HepG2 (cell line): ENCODE measurements around the gene PREP. TPM values are rescaled to one million over a fixed set of nuclear protein-coding genes. Genes with fewer than 3 reads are reported as not detected.

Source experiments
- ATAC-seq: fragments of 200-7000 bp; cut with Tn5 transposase; 3 replicates; pipeline ENCODE4 v1.9.1; 2020; ENCODE audit warnings: mild to moderate bottlenecking, moderate library complexity
- BruUV-seq: library from RNA; stranded (reverse); fragments of 400-500 nt; replicated peaks from 2 replicates; lab custom pipeline; 2021; lab: Mats Ljungman, UMichigan
- CTCF ChIA-PET: fragments of 300-600 bp; formaldehyde crosslinking; extraction: SDS; loops from one replicate; lab custom pipeline; 2021; ENCODE audit warnings: low total read pairs, inconsistent platforms, low intra/inter-chr PET ratio; lab: Yijun Ruan, JAX
- POLR2A ChIA-PET: fragments of 350-600 bp; sonication (Branson Sonifier 250); formaldehyde crosslinking; loops from one replicate; lab custom pipeline; 2020; ENCODE audit warnings: antibody characterized with exemption, inconsistent platforms; lab: Yijun Ruan, JAX
- DNase-seq: peaks from one replicate; pipeline ENCODE4 v3.0.0-alpha.2; 2015; ENCODE audit warnings: low spot score
- FAIRE-seq: peaks from 3 replicates; lab custom pipeline; 2011; peaks lifted over from hg19 to GRCh38; lab: Jason Lieb, UNC
- H2AFZ ChIP-seq: one replicate; pipeline ENCODE4 v1.6.1; 2011; ENCODE audit warnings: low read length, inconsistent platforms
- H3K27ac ChIP-seq: fragments of 300-600 bp; 3 replicates; pipeline ENCODE4 v1.8.0; 2011; ENCODE audit warnings: mixed run types, mild to moderate bottlenecking, mixed read lengths, low read length, inconsistent platforms; ENCODE audit not compliant: insufficient read depth; ENCODE audit errors: extremely low read length
- H3K27me3 ChIP-seq, 2 experiments: fragments of 200-600 bp in 1 of 2; 2 replicates in 1 of 2; 3 replicates in 1 of 2; pipeline versions ENCODE4 v1.6.0 to v1.8.0; 2011; ENCODE audit warnings: low read length in 2 of 2, mild to moderate bottlenecking in 2 of 2, moderate library complexity in 2 of 2, inconsistent platforms in 1 of 2; ENCODE audit not compliant: insufficient read depth in 2 of 2, control insufficient read depth in 1 of 2
- H3K36me3 ChIP-seq, 2 experiments: fragments of 200-600 bp in 1 of 2; replicated peaks in 1 of 2; 2 replicates in 1 of 2; 3 replicates in 1 of 2; pipeline versions ENCODE4 v1.5.1 to v1.8.0; 2011; ENCODE audit warnings: low read length in 2 of 2, inconsistent platforms in 1 of 2; ENCODE audit not compliant: insufficient read depth in 2 of 2, control insufficient read depth in 1 of 2
- H3K4me1 ChIP-seq: 2 replicates; pipeline ENCODE4 v1.5.1; 2012; ENCODE audit warnings: low read length, inconsistent platforms; ENCODE audit not compliant: insufficient read depth
- H3K4me2 ChIP-seq: 2 replicates; pipeline ENCODE4 v1.6.0; 2011; ENCODE audit warnings: low read depth, low read length, inconsistent platforms
- H3K4me3 ChIP-seq, 3 experiments: fragments of 200-600 bp in 1 of 3; sonication (generic), shearing (Covaris generic) in 1 of 3; replicated peaks in 1 of 3; 2 replicates each; pipeline ENCODE4 v1.5.1; 2011 to 2016; ENCODE audit warnings: low read length in 3 of 3, inconsistent platforms in 2 of 3, low read depth in 2 of 3, mild to moderate bottlenecking in 2 of 3, control low read depth in 1 of 3, mixed read lengths in 1 of 3; ENCODE audit not compliant: insufficient read depth in 1 of 3
- H3K79me2 ChIP-seq: one replicate; pipeline ENCODE4 v1.6.1; 2011; ENCODE audit warnings: low read length, inconsistent platforms; ENCODE audit not compliant: insufficient read depth
- H3K9ac ChIP-seq: 2 replicates; pipeline ENCODE4 v1.6.0; 2011; ENCODE audit warnings: mild to moderate bottlenecking, low read depth, low read length, inconsistent platforms; ENCODE audit not compliant: insufficient read depth
- H3K9me3 ChIP-seq: 2 replicates; pipeline ENCODE4 v1.5.1; 2012; ENCODE audit warnings: mild to moderate bottlenecking, low read length
- H4K20me1 ChIP-seq: 2 replicates; pipeline ENCODE4 v1.6.0; 2011; ENCODE audit warnings: inconsistent platforms, mild to moderate bottlenecking, low read length, moderate library complexity; ENCODE audit not compliant: insufficient read depth
- HNF4A ChIP-seq: sonication (generic); formaldehyde crosslinking; IDR thresholded peaks from 2 replicates; pipeline ENCODE4 v1.4.0; 2020; ENCODE audit warnings: missing genetic modification reagents
- KDM4B ChIP-seq: sonication (generic); formaldehyde crosslinking; IDR thresholded peaks from 2 replicates; pipeline ENCODE4 v1.4.0; 2020; ENCODE audit warnings: missing genetic modification reagents
- NFKBIZ ChIP-seq: IDR thresholded peaks from 2 replicates; pipeline ENCODE4 v1.6.1; 2018; ENCODE audit warnings: missing genetic modification reagents, missing compliant biosample characterization
- NONO ChIP-seq, 2 experiments: fragments of 450-650 bp in 1 of 2; sonication (generic) in 1 of 2; formaldehyde crosslinking in 1 of 2; IDR thresholded peaks in 1 of 2; conservative IDR thresholded peaks in 1 of 2; 2 replicates each; pipeline versions ENCODE4 v1.6.1 to v1.8.0; 2017 to 2022; ENCODE audit warnings: mild to moderate bottlenecking in 1 of 2, missing genetic modification reagents in 1 of 2, moderate library complexity in 1 of 2
- PPARG ChIP-seq: conservative IDR thresholded peaks from 2 replicates; pipeline ENCODE4 v1.6.1; 2016; ENCODE audit warnings: missing biosample characterization, missing genetic modification reagents
- SSRP1 ChIP-seq: IDR thresholded peaks from 2 replicates; pipeline ENCODE4 v1.6.1; 2016; ENCODE audit warnings: control low read depth
- USF2 ChIP-seq, 2 experiments: sonication (generic) in 1 of 2; formaldehyde crosslinking in 1 of 2; IDR thresholded peaks; 2 replicates each; pipeline versions ENCODE4 v1.5.1 to v1.6.1; 2011 to 2020; ENCODE audit warnings: borderline replicate concordance in 1 of 2, low read depth in 1 of 2, low read length in 1 of 2, mild to moderate bottlenecking in 1 of 2, missing genetic modification reagents in 1 of 2, moderate library complexity in 1 of 2
- ZFP90 ChIP-seq: sonication (generic); formaldehyde crosslinking; IDR thresholded peaks from 2 replicates; pipeline ENCODE4 v1.8.0; 2022; ENCODE audit warnings: missing genetic modification reagents, mild to moderate bottlenecking, inconsistent platforms, borderline replicate concordance
- ZNF564 ChIP-seq: sonication (generic); formaldehyde crosslinking; IDR thresholded peaks from 2 replicates; pipeline ENCODE4 v1.8.1; 2023; ENCODE audit warnings: mild to moderate bottlenecking, missing genetic modification reagents
- ZNF598 ChIP-seq: sonication (generic); formaldehyde crosslinking; IDR thresholded peaks from 2 replicates; pipeline ENCODE4 v1.5.1; 2020; ENCODE audit warnings: mild to moderate bottlenecking, missing genetic modification reagents, borderline replicate concordance
- ZNF629 ChIP-seq: sonication (generic); formaldehyde crosslinking; conservative IDR thresholded peaks from 2 replicates; pipeline ENCODE4 v1.5.0; 2020; ENCODE audit warnings: missing genetic modification reagents
- ZNF879 ChIP-seq: sonication (generic); formaldehyde crosslinking; IDR thresholded peaks from 2 replicates; pipeline ENCODE4 v1.8.1; 2023; ENCODE audit warnings: missing genetic modification reagents
- WGBS: methylation state at CpG from one replicate; pipeline ENCODE4 v1.1.6; 2017; ENCODE audit warnings: low lambda C conversion rate; 5-methylcytosine and 5-hydroxymethylcytosine counted together
- in situ Hi-C: cut with HindIII; loops from 2 replicates; pipeline ENCODE4 v1.10.0; 2017; ENCODE audit warnings: low pct_unique_long_range_greater_than_20kb; ENCODE audit not compliant: extremely low pct_ligation_motif_present
- intact Hi-C: fragments of 100-400 bp; cut with micrococcal nuclease; formaldehyde crosslinking; loops from one replicate; pipeline ENCODE4 v1.10.0; 2022; ENCODE audit not compliant: unreplicated experiment
- polyA plus RNA-seq, 8 experiments: library from polyadenylated mRNA; depleted of rRNA in 3 of 8; stranded (reverse) in 7 of 8; unstranded in 1 of 8; fragments of >200 nt; fragmentation: Illumina TruSeq in 4 of 8; extraction: Trizol in 4 of 8; gene quantifications; 2 replicates each; pipeline versions ENCODE4 v1.2.1 to v1.2.3, GENCODE V29; 2011 to 2016; ENCODE audit warnings: low read depth in 4 of 8, missing spikeins in 1 of 8, mixed read lengths in 1 of 8; ENCODE audit not compliant: insufficient read depth in 1 of 8
- total RNA-seq, 5 experiments: library from RNA; depleted of rRNA; stranded (reverse); fragments of >200 nt; fragmentation: Illumina TruSeq; extraction: Trizol; gene quantifications; 2 replicates each; pipeline ENCODE4 v1.2.3, GENCODE V29; 2016; ENCODE audit warnings: low read depth in 1 of 5

Gene PREP
- total and polyA plus RNA-seq, 2 of the 13 experiments (the other 11 are each of a cell fraction or from before 2014, with no cell fraction given): 12.6 to 15.9 TPM

GRCh38 chr6:105273589-105273988 is 129.3 kb downstream of the PREP start:
- POLR2A ChIA-PET: no interaction called here
- ATAC-seq (peak; percentile 43), FAIRE-seq (no peak), DNase-seq (no peak)
- Histone ChIP-seq H3K4me3 (no peak overlapping the region), H3K9ac (no peak overlapping the region), H3K4me1 (peaks cover 10% of the 10 kb centered on the region; the same call in 1 of the 2 replicates), H3K27me3 (no peaks in the 10 kb centered on the region; a peak in 1 of 5 replicates), H3K36me3 (peaks cover 10% of the 10 kb centered on the region in 2 experiments; a peak in 4 of 5 replicates), H4K20me1 (no peaks in the 10 kb centered on the region), H3K9me3 (no peaks in the 10 kb centered on the region), H3K79me2 (no peaks in the 10 kb centered on the region), H3K4me2 (no peak overlapping the region), H3K27ac (no peak overlapping the region), H2AFZ (no peak overlapping the region)
- in situ Hi-C loops: no loop called here
- intact Hi-C loops: no loop called here
- WGBS: 75% methylated on average over 8 of the region's 8 CpGs
- no TSS peak for BruUV-seq
- CTCF ChIA-PET: no interaction called here
- TF ChIP-seq ZNF598: no peak
- no peak for TF ChIP-seq NFKBIZ (CRISPR knock-in tag)
- TF ChIP-seq KDM4B: no peak
- TF ChIP-seq SSRP1 (CRISPR knock-in tag): no peak
- TF ChIP-seq ZNF629 (CRISPR knock-in tag): no peak
- TF ChIP-seq ZFP90: no peak

DNA sequence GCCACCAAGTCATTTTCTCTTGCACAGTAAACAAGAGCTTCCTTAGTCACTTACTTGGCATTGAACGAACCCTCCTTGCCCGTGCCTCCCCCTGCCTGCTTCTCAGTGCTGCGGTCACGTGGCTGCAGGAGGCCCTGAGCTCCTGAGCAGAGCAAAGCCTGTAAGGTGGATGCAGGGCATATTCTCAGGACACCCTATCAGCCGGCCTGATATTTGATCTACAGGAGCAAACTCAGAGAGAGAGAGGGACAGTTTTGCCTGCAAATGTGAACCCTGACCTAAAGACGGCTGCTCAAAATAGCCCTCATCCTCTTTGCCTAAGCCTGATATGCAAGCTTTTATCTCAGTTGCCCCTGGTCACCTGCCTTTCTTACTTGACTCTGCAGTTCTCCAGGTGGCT is 130.1 kb downstream of the PREP start:
- peaks cover 10% of the 10 kb centered on the region; the same call in 1 of the 2 replicates for H3K4me1 ChIP-seq
- BruUV-seq: no TSS peak
- ChIA-PET POLR2A (no interaction called here), CTCF (no interaction called here)
- H3K36me3 ChIP-seq: peaks cover 2 to 5% of the 10 kb centered on the region in 2 experiments; a peak in 4 of 5 replicates
- intact Hi-C loops (no loop called here), in situ Hi-C loops (no loop called here)
- H3K27ac ChIP-seq: no peak overlapping the region
- H3K9ac ChIP-seq: no peak overlapping the region
- ATAC-seq (peak; percentile 83), DNase-seq (peak; percentile 18), FAIRE-seq (no peak)
- no peak overlapping the region for H2AFZ ChIP-seq
- no peak overlapping the region; the same call in 1 of the 2 replicates for H3K4me2 ChIP-seq
- no peaks in the 10 kb centered on the region for H4K20me1 ChIP-seq
- TF ChIP-seq PPARG (CRISPR knock-in tag) (peak; percentile 75), HNF4A (CRISPR knock-in tag) (peak; percentile 24; the same call in 1 of the 2 replicates), ZNF564 (CRISPR knock-in tag) (no peak), ZNF879 (no peak), USF2 (IDR thresholded peaks at IDR 0.05; ENCODE audit: low read depth, low read length) (no peak), USF2 (CRISPR knock-in tag; IDR thresholded peaks at IDR 0.05; ENCODE audit: borderline replicate concordance) (peak; percentile 66; the same call in 1 of the 2 replicates), NONO (IDR thresholded peaks at IDR 0.05) (no peak), NONO (CRISPR knock-in tag; conservative IDR thresholded peaks at IDR 0.05) (0 out of 2 replicates have a peak, but pooled peaks have one; percentile 22)
- no peaks in the 10 kb centered on the region for H3K79me2 ChIP-seq
- H3K9me3 ChIP-seq: no peaks in the 10 kb centered on the region
- WGBS: 3% methylated on average over 6 of the region's 6 CpGs
- no peak overlapping the region for H3K4me3 ChIP-seq
- no peaks in the 10 kb centered on the region; a peak in 1 of 5 replicates for H3K27me3 ChIP-seq
